Activated T-cell treated with anti-CD3 and anti-CD28 coated beads, Interleukin-2, amount 50 U/mL, for 1 hour (primary cell): ENCODE results near the gene ANKRD62.
"Not testable (repeated sequence)": the region's sequence is repeated elsewhere in the genome, so short reads cannot be mapped to it uniquely, and the experiment has no call there.

Source experiments
- DNase-seq: peaks from one replicate; pipeline ENCODE4 v3.0.0-alpha.2; 2020

Gene ANKRD62

DNA sequence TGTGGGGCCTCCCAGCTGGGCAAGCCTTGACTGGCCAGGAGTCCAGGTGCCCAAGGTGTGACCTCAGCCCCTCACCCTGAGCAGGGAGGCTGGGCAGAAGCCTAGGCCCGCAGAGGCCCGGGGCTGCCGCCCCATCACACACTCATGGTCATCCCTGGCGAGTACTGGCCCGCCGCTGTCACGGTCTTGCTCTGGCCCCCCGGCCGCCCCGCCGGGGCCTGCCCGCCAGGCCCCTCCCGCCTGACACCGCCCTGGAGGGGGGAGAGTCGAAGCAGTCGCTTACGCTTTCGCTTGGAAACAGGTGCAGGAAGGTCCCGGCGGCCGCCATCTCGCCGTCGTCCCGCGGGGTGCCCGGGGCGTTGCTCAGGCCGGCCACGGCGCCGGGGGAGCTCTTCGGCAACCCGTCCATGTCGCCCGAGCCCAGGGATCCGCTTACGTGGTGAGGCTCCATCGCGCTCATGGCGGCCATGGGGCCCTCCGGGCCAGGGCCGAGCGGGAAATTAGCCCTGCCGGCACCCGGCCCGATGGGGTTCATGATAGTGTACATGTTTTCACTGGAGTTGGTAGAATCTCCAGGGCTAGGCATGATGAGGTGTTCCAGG is 26.6 kb upstream of the ANKRD62 start:
- DNase-seq, result no peak

DNA sequence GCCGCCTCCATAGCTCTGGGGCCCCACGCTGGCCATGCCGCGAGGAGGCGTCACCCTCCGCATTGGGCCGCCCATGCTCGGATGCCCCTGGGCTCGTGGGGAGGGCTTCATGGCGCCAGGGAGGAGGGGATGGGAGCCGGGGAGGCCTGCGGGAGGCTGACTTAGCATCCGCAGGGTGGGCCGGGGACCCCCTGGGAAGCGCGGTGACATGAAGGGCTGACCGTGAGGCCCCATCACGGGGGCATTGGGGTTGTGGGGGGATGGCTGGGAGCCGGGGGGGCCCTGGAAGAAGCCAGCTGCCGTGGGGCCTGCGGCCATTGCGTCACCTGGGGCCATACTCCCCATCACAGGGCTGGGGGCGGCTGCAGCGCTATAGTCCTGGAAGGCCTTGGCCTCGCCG is 26.0 kb upstream of the ANKRD62 start:
- DNase-seq, result no peak

DNA sequence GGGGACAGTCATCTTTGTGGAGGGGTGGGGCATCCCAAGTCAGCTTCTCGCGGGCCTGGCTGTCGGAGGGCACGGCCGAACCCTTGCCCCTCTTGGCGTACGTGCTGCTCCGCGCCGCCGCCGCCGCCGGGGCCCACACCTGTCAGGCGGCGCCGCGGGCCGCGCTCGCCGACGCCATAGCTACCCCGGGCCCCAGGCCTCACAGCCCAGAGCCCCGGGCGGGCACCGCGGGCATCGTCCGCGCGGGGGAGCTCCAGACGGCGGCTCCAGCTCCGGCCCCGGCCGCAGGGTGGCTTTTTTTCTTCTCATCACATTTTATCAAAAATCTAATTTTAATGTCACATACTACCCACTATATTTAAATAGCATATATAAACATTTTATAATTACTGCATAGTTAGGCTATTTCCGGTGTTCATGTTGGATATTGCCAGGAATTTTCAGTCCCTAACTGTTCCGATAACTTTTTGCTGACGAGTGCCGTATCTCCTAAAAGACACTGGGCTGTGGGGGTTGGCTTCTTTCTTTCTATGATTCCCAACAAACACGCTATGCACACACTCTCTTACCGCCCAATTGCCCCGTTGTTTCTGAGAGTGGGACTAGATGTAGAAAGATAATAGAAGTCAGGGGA is 25.2 kb upstream of the ANKRD62 start:
- not testable (repeated sequence) for DNase-seq

DNA sequence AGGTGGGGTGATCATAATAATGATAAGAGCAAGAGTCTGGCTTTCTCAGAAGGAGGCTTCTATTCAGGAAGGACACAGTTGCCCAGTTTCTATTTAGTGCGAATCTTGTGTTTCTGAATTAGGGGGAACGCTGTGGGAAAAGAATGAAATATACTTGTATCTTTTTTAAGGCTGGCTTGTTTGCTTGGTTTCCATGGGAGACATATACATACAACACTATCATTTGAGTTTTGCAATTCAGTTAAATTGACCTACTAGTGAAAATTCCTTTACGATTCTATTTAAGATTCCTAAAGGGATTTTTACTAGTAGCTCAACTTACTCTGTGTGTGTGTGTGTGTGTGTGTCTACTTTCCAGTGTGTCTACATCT is 24.7 kb upstream of the ANKRD62 start:
- no peak for DNase-seq

DNA sequence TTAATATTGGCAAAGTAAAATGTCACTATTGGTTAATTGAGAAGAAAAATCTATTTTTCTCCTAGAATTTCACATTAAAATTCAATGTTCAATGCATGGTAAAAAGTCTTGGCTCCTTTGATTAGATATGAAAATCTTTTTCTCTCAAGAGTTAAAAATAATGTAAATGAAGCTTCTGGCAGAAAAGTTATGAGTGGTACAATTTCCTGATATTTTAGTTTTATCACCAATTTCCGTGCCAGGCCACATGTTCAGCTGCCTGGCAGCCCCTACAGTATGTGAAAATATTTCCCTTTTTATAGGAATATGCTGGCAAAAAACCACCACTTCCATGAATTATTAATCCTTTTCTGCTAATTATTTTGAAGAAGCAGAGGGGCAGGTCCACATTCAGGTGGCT is 22.6 kb upstream of the ANKRD62 start:
- DNase-seq, result not testable (repeated sequence)

DNA sequence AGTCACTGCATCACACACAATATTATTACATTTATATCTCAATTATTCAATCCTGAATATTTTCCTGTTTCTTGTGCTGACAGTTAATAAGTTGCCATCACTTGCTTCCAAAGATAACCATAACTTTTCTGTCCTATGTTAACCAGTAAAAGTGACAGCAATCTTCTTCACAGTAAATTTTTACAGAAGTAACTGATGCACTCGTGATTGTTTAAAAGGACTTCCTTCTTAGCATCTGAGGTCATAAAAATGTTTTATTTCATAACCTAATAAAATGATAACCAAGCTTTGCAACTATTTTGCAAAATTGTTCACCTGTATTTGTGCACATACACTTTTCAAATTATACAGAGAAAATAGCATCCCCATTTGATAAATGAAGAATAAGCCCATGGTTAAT is 20.6 kb upstream of the ANKRD62 start:
- no peak for DNase-seq

DNA sequence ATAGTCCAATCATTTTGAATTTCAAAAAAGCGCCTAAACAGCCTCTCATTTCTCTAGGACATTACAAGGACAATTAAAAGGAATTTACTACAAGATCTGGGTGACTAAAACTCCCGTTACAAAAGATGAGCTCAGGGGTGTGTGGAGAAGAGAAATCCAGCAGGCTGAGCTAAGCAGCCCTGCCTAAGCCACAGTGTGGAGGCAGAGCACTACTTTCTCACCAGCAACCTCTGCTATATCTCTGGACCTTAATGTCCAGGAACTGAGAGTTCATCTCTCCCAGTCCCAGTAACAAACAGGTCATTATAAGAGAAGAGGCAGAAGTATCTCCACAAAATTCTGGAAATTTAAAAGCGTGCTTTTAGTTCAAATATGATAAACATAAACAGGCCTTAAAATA is 18.9 kb upstream of the ANKRD62 start:
- no peak for DNase-seq

DNA sequence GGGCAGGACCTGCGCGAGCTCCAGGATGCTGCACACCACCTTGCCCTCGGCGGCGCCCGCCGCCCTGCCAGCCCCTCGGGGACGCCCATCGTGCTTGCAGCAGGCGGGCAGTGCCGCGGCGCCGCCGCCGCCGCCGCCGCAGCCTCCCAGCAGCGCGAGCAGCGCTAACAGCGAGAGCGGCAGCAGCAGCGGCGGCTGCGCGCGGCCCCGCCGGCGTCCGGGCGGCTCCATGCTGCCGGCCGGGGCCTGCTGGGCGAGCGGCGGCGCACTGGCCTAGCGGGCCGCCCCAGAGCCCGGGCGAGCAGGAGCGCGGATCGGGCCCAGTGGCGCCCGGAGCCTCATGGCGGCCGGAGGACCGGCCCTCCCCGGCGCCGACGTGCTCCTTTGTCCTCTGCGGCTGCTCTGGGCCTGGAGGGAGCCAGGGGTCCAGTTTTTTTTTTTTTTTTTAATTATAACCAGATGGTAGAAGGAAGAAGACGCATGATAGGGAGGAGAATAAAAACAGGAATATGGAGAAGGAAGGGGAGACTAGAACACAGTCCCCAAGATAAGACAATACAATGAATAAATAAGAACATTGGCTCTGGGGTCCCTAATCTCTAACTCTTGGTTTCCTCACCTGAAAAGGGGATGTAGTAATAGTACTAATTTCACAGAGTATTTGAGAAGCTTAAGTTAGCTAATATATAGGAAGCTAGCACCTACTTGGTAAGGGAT is 17.1 kb upstream of the ANKRD62 start:
- no peak for DNase-seq

DNA sequence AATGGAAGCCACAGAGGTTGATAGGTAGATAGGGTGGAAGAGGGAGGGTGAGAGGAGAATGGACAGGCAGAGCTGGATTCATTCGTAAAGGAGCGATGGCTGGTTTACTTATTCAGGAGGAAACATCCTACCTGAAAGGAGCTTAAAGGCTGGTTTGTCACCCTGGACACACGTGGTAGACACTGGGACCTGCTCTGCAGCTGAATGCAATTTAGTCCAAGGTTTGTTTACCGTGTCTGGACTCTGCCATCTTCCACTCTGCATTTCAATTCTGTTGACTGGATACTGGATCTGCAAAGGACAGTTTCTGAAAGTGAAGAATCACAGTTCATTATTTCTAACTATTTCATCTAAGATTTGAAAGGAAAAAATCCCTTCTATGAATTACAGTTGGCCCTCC is 15.6 kb upstream of the ANKRD62 start:
- DNase-seq, result not testable (repeated sequence)

DNA sequence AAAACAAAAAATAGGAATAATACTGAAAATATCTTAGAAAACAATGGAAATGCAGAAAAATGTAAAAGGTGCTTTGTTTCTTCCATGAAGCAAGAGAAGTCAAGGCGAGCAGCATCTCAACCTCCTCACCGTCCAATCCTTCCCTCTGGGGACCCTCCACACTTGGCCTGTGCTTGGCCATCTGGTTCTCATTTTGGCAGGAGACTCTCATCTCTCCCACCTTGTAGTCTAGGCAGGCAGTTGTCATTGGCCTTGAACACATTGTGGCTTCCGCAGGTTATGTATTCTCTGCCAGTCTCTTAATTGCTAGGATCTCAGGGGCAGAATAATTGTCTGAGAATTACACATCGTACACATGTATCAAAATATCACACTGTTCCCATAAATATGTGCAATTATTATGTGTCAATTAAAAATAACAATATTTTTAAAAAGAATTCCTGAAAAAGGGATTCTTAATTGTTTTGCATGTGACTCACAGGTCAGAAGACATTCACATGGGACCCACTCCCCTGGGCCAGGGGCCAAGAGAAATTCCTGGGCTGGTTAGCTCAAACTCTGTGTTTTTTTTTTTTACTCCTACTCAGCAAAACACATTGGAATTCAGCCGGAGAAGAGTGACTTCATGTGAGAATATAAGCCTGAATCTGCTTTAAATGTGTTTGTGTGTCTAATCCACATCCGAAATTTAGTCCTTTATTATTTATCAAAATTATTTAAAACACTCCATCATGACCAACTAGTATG is 14.0 kb upstream of the ANKRD62 start:
- DNase-seq, result no peak

DNA sequence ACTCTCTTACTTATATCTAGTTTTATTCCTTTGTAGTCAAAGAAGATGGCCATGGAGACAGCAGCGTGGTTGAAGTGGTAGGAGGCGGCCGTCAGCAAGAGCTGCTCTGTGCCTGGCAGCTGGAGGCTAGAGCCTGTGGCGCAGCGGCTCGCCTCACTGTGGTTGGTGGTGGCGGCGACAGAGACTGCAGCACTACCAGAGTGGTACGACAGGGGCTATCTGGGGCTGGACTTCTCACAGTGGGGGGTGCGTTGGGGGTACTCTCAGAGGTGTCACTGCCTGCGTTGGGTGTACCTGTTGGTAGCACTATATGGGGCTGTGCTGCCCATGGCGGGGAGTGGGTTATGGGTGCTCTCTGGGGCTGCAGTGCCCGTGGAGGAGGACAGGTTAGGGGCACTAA is 8.5 kb upstream of the ANKRD62 start:
- DNase-seq, result no peak

DNA sequence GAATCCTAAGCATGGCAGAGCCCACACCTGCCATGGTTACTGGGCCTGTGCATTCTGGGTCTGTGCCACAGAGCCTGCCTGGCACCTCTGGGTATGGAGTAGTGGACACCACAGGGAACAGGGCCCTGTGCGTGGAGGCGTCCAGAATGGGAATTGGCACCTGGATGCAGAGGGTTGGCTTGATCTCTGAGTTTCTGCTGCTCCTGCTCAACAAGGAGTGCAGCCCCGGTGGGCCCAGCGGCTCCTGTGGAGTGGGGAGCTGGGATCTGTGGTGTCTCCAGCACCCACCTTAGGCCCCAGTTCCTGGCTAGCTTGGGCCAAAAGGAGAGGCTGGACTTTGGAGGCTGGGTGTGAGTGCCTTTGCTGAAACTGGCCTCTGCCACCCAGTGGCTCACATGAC is 7.9 kb upstream of the ANKRD62 start:
- DNase-seq, result no peak

DNA sequence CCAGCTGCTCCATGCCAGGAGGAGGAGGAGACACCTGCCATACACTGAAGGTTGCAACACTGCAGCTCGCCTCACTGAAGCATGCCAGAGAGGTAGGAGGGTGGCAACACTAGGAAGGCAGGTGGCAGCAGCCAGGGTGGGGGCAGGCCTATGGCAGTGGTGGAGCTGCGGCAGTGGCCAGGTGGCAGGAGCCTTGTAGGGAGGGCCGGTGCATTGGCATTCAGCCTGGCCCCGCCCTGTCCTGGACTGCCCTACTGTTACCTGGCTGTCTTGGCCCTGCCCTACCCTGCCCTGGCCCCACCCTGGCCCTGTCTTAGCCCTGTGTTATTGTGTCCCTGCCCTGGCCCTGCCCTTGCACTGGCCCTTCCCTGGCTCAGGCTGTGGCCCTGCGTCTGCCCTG is 7.4 kb upstream of the ANKRD62 start:
- DNase-seq, result no peak

DNA sequence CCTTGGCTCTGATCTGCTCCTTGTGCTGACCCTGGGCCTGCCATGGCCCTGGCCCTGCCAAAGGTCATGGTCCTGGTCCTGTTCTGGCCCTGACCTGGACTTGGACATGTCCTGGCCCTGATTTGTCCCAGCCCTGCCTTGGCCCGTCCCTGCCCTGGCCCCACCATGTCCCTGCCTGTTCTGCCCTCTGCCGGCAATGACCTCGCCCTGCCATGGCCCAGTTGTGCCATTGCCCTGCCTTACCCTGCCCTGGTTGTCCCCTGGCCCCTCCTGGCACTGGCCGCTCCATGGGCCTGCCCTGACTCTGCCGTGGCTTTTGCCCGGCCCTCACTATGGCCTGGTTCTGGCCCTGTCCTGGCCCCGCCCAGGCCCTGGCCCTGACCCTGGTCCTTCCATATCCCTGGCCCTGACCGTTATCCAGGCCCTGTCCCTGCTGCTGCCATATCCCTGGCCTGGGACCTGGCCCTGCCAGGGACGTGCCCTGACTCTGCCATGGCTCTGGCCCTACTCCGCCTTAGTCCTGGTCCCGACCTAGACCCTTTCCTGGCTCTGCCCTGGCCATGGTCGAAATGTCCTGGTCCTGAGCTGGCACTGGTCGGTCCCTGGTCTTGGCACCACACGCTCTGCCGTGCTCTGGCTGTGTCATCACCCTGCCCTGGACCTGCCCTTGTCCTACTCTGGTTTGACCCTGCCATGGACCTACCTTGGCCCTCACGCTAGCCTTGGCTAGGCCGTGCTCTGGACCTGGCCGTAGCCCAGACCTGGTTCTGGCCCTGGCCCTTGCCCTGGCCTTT is 6.8 kb upstream of the ANKRD62 start:
- no peak for DNase-seq

DNA sequence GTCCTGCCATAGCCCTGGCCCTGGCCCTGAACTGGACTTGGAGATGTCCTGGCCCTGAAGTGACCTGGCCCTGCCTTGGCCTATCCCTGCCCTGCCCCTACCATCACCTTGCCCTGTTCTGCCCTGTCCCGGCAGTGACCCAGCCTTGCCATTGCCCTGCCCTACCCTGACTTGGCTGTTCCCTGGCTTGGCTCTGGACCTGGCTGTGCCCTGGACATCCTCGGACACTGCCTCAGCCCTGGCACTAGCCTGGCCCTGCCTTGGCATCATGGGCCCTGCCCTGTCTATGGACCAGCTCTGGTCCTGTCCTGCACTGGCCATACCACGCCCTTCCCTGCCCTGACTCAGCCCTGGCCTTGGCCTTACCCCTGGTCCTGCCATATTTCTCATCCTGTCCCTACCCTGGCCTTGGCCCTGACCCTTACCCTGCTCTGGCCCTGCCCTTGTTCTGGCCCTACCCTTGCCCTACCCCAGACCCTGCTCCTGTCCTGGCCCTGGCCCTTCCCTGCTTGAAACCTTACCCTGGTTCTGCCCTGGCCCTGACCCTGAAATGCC is 6.1 kb upstream of the ANKRD62 start:
- no peak for DNase-seq

DNA sequence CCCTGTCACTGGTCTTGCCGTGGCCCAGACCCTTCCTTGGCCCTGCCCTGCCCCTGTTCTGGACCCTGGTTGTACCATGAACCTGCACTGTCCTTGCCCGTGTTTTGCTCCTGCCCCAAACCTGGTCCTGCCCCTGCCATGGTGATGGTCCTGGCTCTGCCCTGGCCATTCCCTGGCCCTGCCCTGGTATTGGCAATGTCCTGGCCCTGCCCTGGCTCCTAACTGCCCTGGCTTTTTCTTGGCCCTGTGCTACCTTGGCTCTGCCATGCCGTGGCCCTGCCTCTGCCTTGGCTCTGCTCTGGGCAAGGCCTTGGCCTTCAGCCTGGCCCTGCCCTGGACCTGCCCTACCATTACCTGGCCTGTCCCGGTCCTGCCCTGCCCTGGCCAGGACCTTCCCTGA is 5.5 kb upstream of the ANKRD62 start:
- no peak for DNase-seq

DNA sequence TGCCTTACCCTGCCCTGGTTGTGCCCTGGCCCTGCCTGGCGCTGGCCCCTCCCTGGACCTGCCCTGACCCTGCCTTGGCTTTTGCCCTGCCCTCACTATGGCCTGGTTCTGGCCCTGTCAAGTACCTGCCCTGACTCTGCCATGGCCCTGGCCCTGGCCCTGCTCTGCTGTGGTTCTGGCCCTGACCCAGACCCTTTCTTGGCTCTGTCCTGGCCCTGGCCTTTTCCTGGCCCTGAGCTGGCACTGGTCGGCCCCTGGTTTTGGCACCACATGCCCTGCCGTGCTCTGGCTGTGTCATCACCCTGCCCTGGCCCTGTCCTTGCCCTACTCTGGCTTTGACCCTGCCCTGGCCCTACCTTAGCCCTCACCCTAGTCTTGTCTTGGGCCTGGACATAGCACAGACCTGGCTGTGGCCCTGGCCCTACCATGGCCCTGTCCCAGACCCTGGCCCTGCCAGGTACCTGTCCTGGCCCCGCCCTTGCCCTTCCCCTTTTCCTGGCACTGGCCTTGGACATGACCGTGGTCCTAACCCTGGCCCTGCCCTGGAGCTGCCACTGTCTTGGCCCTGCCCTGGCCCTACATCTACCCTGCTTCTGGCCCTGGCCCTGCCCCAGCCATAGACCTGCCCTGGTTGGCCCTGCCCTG is 4.8 kb upstream of the ANKRD62 start:
- no peak for DNase-seq

DNA sequence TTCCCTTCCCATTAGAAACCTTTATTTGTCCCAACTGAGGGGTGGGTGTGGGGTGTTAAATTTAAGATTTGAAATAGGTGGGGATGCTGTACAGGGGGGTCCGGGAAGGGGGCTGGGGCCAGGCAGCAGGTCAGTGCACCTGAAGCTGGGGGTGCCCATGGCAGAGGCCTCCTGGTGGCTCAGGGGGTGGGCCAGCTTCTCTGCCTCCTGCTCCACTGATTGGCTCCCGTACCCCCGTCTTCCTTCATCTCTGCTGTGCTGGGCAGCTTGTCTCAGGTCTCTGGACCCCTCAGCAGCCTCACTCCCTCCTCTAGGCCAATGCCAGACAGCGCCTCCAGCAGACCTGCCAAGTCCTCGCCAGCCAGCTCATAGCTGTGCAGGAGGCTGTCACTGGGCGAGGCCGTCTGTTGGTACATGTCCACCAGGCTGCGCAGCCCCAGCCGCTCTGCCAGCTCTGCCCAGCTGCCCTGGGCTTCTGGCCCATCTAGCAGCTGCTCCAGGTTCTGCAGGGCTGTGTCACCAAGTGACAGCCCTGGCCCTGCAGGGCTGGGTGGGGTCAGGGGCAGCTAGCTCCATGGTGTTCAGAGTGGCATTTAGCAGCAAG is 2.0 kb upstream of the ANKRD62 start:
- DNase-seq, result no peak

DNA sequence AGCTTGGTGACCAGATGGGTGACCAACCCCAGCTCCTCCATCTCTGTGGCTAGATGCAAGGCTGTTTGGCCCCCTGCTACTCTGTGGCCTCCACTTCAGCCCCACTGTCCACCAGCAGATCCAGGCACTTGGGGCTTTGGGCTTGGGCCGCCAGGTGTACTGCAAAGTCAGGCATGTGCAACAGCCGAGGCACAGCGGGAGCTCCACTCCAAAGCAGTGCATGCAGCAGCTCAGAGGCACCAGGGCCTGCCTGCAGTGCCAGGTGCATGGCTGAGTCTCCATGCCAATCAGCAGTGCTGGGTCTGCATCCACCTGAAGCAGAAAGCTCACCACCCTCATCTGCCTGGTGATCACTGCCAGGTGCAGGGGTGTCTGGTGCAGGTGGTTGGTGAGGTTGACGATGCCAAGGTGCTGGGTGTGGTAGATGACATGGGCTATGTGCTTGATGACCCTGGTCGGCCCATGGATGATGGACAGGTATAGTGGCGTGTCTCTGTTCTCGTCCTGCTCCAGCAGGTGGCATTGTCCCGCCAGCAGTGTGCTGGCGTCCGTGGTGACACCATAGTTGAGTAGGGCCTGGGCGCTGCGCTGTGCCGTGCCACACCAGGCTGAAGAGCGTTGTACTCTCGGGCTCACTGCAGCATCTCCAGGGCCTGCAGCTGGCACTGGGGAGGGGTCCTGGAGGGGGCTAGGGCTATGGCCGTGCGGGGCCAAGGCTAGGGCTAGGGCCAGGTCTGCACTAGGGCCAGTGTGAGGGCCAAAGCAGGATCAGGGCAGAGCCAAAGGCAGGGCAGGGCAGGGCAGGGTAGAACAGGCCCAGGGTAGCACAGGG is 1.0 kb upstream of the ANKRD62 start:
- no peak for DNase-seq

DNA sequence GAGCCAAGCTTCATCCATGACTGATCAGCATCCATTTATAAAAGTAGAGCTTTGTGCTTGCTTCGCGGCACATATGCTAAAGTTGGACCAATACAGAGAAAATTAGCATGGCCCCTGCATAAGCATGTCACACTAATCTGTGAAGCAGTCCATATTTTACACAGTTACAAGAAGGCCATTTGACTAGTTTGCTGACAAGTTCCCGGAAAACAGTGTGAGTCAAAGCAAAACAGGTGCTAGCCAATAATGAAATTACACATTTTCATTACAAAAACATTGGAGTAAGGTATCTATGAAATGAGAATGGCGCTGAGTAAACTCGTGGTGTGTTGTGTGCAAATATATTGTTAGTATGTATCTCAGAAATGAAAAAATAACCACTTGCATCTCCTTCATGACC is 4.7 kb downstream of the ANKRD62 start:
- no peak for DNase-seq

DNA sequence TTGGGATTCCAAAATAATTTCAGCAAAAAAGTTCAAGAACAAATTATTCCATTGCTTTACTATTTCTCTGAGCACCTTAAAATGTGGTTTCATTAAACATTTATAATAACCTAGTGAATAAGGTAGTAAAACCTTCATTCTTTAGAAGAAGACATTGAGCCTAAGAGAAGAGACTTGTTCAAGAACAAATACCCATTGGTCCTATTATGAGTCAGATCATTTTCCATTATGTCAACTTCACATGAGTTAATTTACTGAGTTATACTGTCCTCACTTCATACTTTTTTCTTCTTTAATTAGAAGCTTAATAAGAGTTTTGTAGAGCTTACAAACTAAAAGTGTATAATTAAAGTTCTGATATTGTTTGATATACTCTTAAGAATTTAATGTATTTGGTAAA is 5.5 kb downstream of the ANKRD62 start:
- DNase-seq, result no peak
